Fibroblast of the aortic adventitia (primary cell): ENCODE data around the gene CHCHD1. TPM values are rescaled to one million over a fixed set of nuclear protein-coding genes. Genes with fewer than 3 reads are reported as not detected.

Experiments used
- DNase-seq: peaks from one replicate; pipeline ENCODE4 v3.0.0-alpha.2; 2010; ENCODE audit warnings: low read depth
- H3K4me3 ChIP-seq: 2 replicates; pipeline ENCODE4 v1.5.1; 2011; ENCODE audit warnings: low read depth, mild to moderate bottlenecking, control low read depth, low read length, moderate library complexity
- CTCF ChIP-seq: IDR thresholded peaks from 2 replicates; pipeline ENCODE4 v1.5.1; 2011; ENCODE audit warnings: mild to moderate bottlenecking, low read length, control low read depth, inconsistent platforms; ENCODE audit not compliant: insufficient read depth
- total RNA-seq: library from RNA; depleted of rRNA; stranded (reverse); fragments of >200 nt; gene quantifications from 2 replicates; pipeline ENCODE4 v1.2.3, GENCODE V29; 2012; ENCODE audit warnings: low replicate concordance

The CHCHD1 gene
- total RNA-seq, 1 donor: 20.9 TPM

- DNase-seq: no peak
- H3K4me3 ChIP-seq: no peak overlapping the region
- TF ChIP-seq CTCF: no peak
These were observed 13.0 kb upstream of the CHCHD1 start for GRCh38 chr10:73768881-73769280.

GRCh38 chr10:73769396-73769795, 12.5 kb upstream of the CHCHD1 start:
- no peak overlapping the region for H3K4me3 ChIP-seq
- no peak for TF ChIP-seq CTCF
- no peak for DNase-seq

GRCh38 chr10:73771722-73772280, 10.0 kb upstream of the CHCHD1 start:
- peak overlapping the region; percentile 84 for H3K4me3 ChIP-seq
- DNase-seq: peak; percentile 81
- TF ChIP-seq CTCF: peak; percentile 1

GRCh38 chr10:73772281-73773151, 9.3 kb upstream of the CHCHD1 start:
- peak; percentile 74 for DNase-seq
- no peak for TF ChIP-seq CTCF

GRCh38 chr10:73773152-73773879, 8.5 kb upstream of the CHCHD1 start:
- no peak for TF ChIP-seq CTCF
- DNase-seq: no peak
- H3K4me3 ChIP-seq: peak overlapping the region; percentile 84

More at GRCh38 chr10:73772281-73773151, 9.3 kb upstream of the CHCHD1 start:
- peak overlapping the region; percentile 84 for H3K4me3 ChIP-seq

GRCh38 chr10:73774637-73775036, 7.2 kb upstream of the CHCHD1 start:
- peak overlapping the region; percentile 60 for H3K4me3 ChIP-seq
- no peak for TF ChIP-seq CTCF
- DNase-seq: peak; percentile 59
